ENCODE results near the gene ZNF385B.
"Not testable (repeated sequence)": the region's sequence is repeated elsewhere in the genome, so short reads cannot be mapped to it uniquely, and the experiment has no call there.

The ZNF385B gene

DNA sequence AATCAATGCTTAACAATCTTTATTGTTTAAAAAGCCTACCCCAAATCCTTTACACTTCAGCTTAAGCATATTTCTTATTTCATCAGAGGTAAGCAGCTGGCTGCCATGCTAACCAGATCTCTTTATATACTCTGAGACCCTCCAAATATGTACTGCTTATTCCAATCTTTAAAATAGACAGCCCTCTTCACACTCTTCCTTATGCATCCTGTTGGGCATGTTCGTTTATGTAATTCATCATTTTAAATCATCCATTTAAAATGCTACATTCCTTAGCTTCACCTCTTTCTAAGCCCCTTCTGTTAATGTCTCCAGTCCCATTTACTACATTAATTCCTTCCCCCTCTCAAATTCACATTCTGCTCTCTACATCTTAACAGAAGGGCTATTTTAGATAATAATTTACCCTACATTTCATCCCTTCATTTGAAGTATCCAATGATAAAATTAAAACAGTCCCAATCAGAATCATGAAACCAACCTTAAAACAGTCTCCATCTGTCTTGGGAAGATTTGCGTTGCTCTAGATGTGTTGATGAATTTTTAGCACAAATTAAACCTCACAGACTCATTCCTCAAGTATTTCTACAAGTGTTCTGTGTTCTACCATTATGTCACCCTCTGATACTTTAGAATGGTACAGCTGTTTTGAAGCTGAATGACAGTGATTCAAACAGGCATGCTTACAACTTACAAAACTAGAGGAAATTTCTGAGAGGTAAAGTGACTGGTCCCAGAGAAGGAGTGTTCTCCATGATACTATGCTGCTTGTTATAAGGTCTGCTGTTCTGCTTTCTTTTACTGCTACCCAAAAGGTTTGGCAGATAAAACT is 59.1 kb downstream of the ZNF385B start:
- DNase-seq (ENCODE audit: low read depth in 3 of 3): no peak

DNA sequence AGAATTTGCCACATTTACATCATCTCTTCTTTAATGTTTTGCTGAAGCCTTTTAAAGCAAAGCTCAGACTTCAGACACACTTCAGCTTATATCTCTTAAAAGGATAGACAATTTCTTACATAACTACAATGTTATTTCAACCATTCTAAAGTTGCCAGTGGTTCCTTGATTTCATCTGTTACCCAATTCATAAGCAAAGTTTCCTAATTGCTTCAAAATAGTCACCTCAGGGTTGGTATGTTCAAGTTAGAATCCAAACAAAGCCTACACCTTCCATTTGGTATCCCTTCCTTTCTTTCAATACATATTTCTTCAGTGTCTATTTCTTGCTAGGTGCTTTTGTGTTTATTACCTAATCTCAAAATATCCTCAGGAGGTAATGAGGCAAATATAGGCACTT is 60.6 kb downstream of the ZNF385B start:
- no peak for DNase-seq (ENCODE audit: low read depth in 3 of 3)

- DNase-seq (ENCODE audit: low read depth in 3 of 3): no peak
Measured at GRCh38 chr2:179796213-179797007, 65.0 kb downstream of the ZNF385B start.

GRCh38 chr2:179793902-179794301 is 67.5 kb downstream of the ZNF385B start:
- no peak for DNase-seq (ENCODE audit: low read depth in 3 of 3)

GRCh38 chr2:179793238-179793637 is 68.2 kb downstream of the ZNF385B start:
- no peak for DNase-seq (ENCODE audit: low read depth in 3 of 3)

- no peak for DNase-seq (ENCODE audit: low read depth in 3 of 3)
Measured at GRCh38 chr2:179790235-179791217, 70.9 kb downstream of the ZNF385B start.

DNA sequence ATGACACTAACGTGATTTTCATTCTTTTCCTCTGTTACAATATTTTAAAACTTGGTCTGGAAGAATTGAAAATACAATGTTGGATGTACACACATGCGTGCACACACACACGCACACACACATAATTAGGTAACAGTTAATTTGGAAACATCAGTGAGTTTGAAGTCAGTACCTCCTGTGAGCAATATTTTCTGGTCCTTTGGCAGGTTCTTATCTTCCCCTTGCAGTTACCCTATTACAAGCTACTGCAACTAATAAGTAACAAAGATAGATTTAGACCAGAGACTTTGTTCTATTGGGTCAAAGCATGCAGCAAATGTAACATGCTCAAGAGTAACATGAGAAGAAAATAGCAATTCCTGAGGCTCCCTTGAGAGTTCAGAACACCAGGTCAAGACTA is 73.3 kb downstream of the ZNF385B start:
- DNase-seq (ENCODE audit: low read depth in 3 of 3): no peak

- no peak for DNase-seq (ENCODE audit: low read depth in 3 of 3)
Measured at GRCh38 chr2:179787601-179788000, 73.8 kb downstream of the ZNF385B start.

- DNase-seq (ENCODE audit: low read depth in 3 of 3): no peak
Measured at GRCh38 chr2:179785902-179786301, 75.5 kb downstream of the ZNF385B start.

- DNase-seq (ENCODE audit: low read depth in 3 of 3): not testable (repeated sequence)
Measured at GRCh38 chr2:179782346-179782745, 79.1 kb downstream of the ZNF385B start.

DNA sequence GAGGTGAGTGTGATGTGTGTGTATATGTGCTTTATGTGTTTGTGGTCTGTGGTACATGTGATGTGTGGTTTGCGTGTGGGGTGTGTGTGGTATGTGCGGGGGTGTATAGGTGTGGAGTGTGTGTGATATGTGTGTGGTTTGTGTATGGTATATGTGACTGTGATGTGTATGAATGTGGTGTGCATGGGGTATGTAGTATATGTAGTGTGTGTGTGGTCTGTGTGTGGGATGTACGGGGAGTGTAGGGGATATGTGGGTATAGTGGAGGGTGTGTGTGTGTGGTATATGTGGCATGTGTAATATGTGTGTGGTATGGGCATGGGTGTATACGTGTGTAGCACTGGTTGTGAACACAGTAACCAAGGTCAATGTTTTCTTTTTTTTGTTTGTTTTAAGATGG is 87.4 kb downstream of the ZNF385B start:
- DNase-seq (ENCODE audit: low read depth in 3 of 3): no peak

GRCh38 chr2:179772346-179772745 is 89.1 kb downstream of the ZNF385B start:
- no peak for DNase-seq (ENCODE audit: low read depth in 3 of 3)

- DNase-seq (ENCODE audit: low read depth in 3 of 3): no peak
Measured at GRCh38 chr2:179771791-179772190, 89.6 kb downstream of the ZNF385B start.

GRCh38 chr2:179770029-179770428 is 91.4 kb downstream of the ZNF385B start:
- DNase-seq (ENCODE audit: low read depth in 3 of 3): no peak

GRCh38 chr2:179769323-179769722 is 92.1 kb downstream of the ZNF385B start:
- DNase-seq (ENCODE audit: low read depth in 3 of 3): no peak

- DNase-seq (ENCODE audit: low read depth in 3 of 3): no peak
Measured at GRCh38 chr2:179768765-179769164, 92.6 kb downstream of the ZNF385B start.

DNA sequence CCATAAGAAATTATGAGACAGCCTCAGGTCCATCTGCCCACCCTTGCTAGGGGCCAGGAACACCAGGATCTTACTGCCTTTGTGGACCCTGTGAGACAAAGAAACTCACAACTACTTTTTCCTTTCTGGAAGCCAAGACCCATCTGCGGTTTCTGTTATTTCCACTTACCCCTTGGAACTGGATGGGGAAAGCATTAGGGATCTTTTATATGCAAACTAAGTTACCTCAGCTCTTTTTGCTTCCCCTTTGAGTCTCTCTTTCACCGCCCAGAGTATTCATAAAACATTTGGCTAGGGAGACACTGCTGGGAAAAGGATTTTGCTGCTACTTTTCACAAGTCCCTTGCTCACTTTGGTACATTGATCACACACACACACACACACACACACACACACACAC is 95.7 kb downstream of the ZNF385B start:
- no peak for DNase-seq (ENCODE audit: low read depth in 3 of 3)

GRCh38 chr2:179764710-179765109 is 96.7 kb downstream of the ZNF385B start:
- no peak for DNase-seq (ENCODE audit: low read depth in 3 of 3)

GRCh38 chr2:179758636-179759035 is 102.8 kb downstream of the ZNF385B start:
- DNase-seq (ENCODE audit: low read depth in 3 of 3): no peak

DNA sequence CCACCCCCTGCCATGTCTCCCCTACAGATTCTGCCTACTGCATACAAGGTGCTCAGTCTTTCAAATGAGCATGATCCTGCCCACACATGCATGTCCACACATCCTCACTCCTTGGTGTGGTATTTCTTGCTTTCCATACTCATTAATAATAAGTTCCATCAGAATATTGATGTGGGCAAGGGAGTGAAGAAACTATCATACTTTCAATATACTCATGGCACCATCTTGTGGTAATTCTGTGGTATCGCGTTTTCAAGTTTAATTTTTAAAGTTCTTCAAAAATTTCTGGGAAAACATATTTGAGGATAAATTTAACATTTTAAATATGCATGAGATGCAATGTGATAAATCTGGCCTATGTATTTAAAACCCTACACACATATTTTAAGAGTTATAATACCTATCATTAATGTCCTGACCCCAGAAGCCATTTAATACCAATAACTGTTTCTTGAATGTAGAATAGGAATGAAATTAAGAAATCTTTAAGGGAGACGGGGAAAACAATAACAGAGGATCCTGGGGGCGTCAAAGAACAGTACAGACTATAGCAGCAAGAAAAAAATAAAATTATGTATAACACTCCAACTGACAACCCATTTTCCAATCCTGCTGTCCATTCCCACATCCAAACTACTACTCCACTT is 110.1 kb downstream of the ZNF385B start:
- DNase-seq (ENCODE audit: low read depth in 3 of 3): no peak

GRCh38 chr2:179749210-179749609 is 112.2 kb downstream of the ZNF385B start:
- no peak for DNase-seq (ENCODE audit: low read depth in 3 of 3)

Data from stimulated activated CD4-positive, alpha-beta T cell treated with anti-CD3 and anti-CD28 coated beads, TNF-alpha, amount 100 ng/mL, for 48 hours (primary cell).